ENCODE results near the gene UBE2G2. TPM values are rescaled to one million over a fixed set of nuclear protein-coding genes. Genes with fewer than 3 reads are reported as not detected.

UBE2G2 gene
- total RNA-seq, 1 experiment from 2014 or later = 126 TPM

DNA sequence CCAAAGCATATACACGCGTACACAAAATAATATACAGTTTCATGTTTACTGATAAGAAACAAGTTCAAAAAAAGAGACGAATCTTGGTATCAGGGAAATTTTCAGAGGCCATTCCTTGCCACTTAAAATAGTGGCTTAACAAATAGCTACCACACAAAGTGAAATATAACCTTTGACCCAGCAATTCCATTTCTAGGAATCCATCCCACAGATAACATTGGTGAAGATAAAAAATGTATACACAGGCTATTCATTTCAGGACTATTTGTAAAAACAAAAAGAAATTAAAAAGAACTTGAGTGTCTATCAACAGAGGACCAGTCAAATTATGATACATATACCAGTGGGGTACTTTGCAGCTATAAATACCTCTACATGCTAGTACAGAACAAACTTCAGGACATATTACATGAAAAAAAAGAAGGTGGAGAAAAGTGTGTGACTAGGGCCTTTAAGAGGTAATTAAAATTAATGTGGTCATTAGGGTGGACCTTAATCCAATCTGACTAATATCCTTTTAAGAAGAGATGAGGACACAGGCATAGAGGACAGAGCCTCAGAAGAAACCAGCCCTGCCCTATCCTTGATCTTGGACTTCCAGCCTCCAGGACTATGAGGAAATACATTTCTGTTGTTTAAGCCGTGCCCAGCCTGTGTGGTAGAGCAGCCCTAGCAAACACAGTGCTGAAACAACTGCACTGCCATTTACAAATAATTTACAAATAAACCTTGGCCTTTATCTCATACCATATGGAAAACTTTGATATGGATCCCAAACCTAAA lies 7.8 kb downstream of the UBE2G2 start:
- no peaks in the 10 kb centered on the region for H3K27me3 ChIP-seq (ENCODE audit: low read length)
- H3K79me2 ChIP-seq (ENCODE audit: low read length) = peaks cover 95% of the 10 kb centered on the region
- H3K36me3 ChIP-seq (ENCODE audit: insufficient read depth, low read length) = peaks cover 29% of the 10 kb centered on the region; the same call in 1 of the 2 replicates
- peaks cover 58% of the 10 kb centered on the region for H4K20me1 ChIP-seq (ENCODE audit: insufficient read depth, low read depth, low read length)
- no peak overlapping the region for H3K4me3 ChIP-seq (ENCODE audit: low read length)
- H3K4me1 ChIP-seq (ENCODE audit: low read length) = peaks cover 53% of the 10 kb centered on the region
- DNase-seq = no peak
- H3K9me3 ChIP-seq (ENCODE audit: low read length) = no peaks in the 10 kb centered on the region
- no peaks in the 10 kb centered on the region for H3K9me2 ChIP-seq (replicated peaks; ENCODE audit: insufficient read depth, low read length)
- H3K27ac ChIP-seq (ENCODE audit: low read length) = no peak overlapping the region
- no peak overlapping the region for H3K9ac ChIP-seq (ENCODE audit: low read length)
- peak overlapping the region; percentile 1 for H3K4me2 ChIP-seq (ENCODE audit: low read depth, low read length, poor library complexity, severe bottlenecking)
- no peak overlapping the region for H2AFZ ChIP-seq (ENCODE audit: low read length)

GRCh38 chr21:44792702-44793591 lies 8.7 kb downstream of the UBE2G2 start:
- Histone ChIP-seq H3K9ac (ENCODE audit: low read length) (peak overlapping the region; percentile 30; the same call in 1 of the 2 replicates), H2AFZ (ENCODE audit: low read length) (no peak overlapping the region), H3K4me3 (ENCODE audit: low read length) (no peak overlapping the region), H3K36me3 (ENCODE audit: insufficient read depth, low read length) (peaks cover 23% of the 10 kb centered on the region; the same call in 1 of the 2 replicates), H3K9me3 (ENCODE audit: low read length) (no peaks in the 10 kb centered on the region), H3K4me2 (ENCODE audit: low read depth, low read length, poor library complexity, severe bottlenecking) (peak overlapping the region; percentile 2), H3K27me3 (ENCODE audit: low read length) (no peaks in the 10 kb centered on the region), H3K79me2 (ENCODE audit: low read length) (peaks cover 95% of the 10 kb centered on the region), H4K20me1 (ENCODE audit: insufficient read depth, low read depth, low read length) (peaks cover 60% of the 10 kb centered on the region), H3K4me1 (ENCODE audit: low read length) (peaks cover 53% of the 10 kb centered on the region), H3K9me2 (replicated peaks; ENCODE audit: insufficient read depth, low read length) (no peaks in the 10 kb centered on the region), H3K27ac (ENCODE audit: low read length) (peak overlapping the region; percentile 25)
- peak; percentile 82 for DNase-seq

DNA sequence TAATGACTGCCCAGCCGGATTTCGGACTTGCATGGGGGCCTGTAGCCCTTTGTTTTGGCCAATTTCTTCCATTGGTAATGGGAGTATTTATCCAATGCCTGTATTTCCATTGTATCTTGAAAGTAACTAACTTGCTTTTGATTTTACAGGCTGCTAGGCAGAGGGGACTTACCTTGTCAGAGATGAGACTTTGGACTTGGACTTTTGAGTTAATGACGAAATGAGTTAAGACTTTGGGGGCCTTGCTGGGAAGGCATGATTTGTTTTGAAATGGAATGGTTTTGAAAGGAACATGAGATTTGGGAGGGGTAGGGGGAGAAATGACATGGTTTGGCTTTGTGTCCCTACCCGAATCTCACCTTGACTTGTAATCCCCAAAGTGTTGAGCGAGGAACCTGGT lies 9.6 kb downstream of the UBE2G2 start:
- no peak for DNase-seq
- no peak overlapping the region for H2AFZ ChIP-seq (ENCODE audit: low read length)
- peaks cover 30% of the 10 kb centered on the region; the same call in 1 of the 2 replicates for H3K36me3 ChIP-seq (ENCODE audit: insufficient read depth, low read length)
- peaks cover 58% of the 10 kb centered on the region for H4K20me1 ChIP-seq (ENCODE audit: insufficient read depth, low read depth, low read length)
- H3K9me3 ChIP-seq (ENCODE audit: low read length) = no peaks in the 10 kb centered on the region
- 0 out of 2 replicates have a peak overlapping the region, but pooled peaks have one; percentile 81 for H3K27ac ChIP-seq (ENCODE audit: low read length)
- peaks cover 97% of the 10 kb centered on the region for H3K79me2 ChIP-seq (ENCODE audit: low read length)
- no peaks in the 10 kb centered on the region for H3K27me3 ChIP-seq (ENCODE audit: low read length)
- no peaks in the 10 kb centered on the region for H3K9me2 ChIP-seq (replicated peaks; ENCODE audit: insufficient read depth, low read length)
- no peak overlapping the region for H3K9ac ChIP-seq (ENCODE audit: low read length)
- no peak overlapping the region for H3K4me3 ChIP-seq (ENCODE audit: low read length)
- peaks cover 53% of the 10 kb centered on the region for H3K4me1 ChIP-seq (ENCODE audit: low read length)
- peak overlapping the region; percentile 59 for H3K4me2 ChIP-seq (ENCODE audit: low read depth, low read length, poor library complexity, severe bottlenecking)

DNA sequence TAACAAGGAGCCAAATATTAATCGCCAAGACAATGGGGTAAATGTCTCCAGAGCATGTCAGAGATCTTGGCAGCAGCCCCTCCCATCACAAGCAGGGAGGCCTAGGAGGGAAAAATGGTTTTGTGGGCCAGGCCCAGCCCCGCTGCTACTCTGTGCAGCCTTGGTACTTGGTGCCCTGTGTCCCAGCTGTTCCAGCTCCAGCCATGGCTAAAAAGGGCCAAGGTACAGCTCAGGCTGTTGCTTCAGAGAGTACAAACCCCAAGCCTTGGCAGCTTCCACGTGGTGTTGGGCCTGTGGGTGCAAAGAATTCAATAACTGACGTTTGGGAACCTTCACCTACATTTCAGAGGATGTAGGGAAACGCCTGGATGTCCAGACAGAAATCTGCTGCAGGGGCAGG lies 10.4 kb downstream of the UBE2G2 start:
- H4K20me1 ChIP-seq (ENCODE audit: insufficient read depth, low read depth, low read length) = peaks cover 62% of the 10 kb centered on the region
- H3K36me3 ChIP-seq (ENCODE audit: insufficient read depth, low read length) = peaks cover 24% of the 10 kb centered on the region; the same call in 1 of the 2 replicates
- H2AFZ ChIP-seq (ENCODE audit: low read length) = no peak overlapping the region
- peak overlapping the region; percentile 59 for H3K4me2 ChIP-seq (ENCODE audit: low read depth, low read length, poor library complexity, severe bottlenecking)
- no peaks in the 10 kb centered on the region for H3K9me2 ChIP-seq (replicated peaks; ENCODE audit: insufficient read depth, low read length)
- no peak for DNase-seq
- H3K27me3 ChIP-seq (ENCODE audit: low read length) = no peaks in the 10 kb centered on the region
- no peaks in the 10 kb centered on the region for H3K9me3 ChIP-seq (ENCODE audit: low read length)
- H3K4me3 ChIP-seq (ENCODE audit: low read length) = peak overlapping the region; percentile 28; the same call in 1 of the 2 replicates
- H3K27ac ChIP-seq (ENCODE audit: low read length) = peak overlapping the region; percentile 81
- H3K79me2 ChIP-seq (ENCODE audit: low read length) = peaks cover 97% of the 10 kb centered on the region
- no peak overlapping the region for H3K9ac ChIP-seq (ENCODE audit: low read length)
- H3K4me1 ChIP-seq (ENCODE audit: low read length) = peaks cover 53% of the 10 kb centered on the region

GRCh38 chr21:44790368-44790767 lies 11.3 kb downstream of the UBE2G2 start:
- peaks cover 63% of the 10 kb centered on the region for H4K20me1 ChIP-seq (ENCODE audit: insufficient read depth, low read depth, low read length)
- no peaks in the 10 kb centered on the region for H3K9me2 ChIP-seq (replicated peaks; ENCODE audit: insufficient read depth, low read length)
- H3K9me3 ChIP-seq (ENCODE audit: low read length) = no peaks in the 10 kb centered on the region
- no peak overlapping the region for H2AFZ ChIP-seq (ENCODE audit: low read length)
- DNase-seq = peak; percentile 72
- peaks cover 25% of the 10 kb centered on the region for H3K36me3 ChIP-seq (ENCODE audit: insufficient read depth, low read length)
- peaks cover 51% of the 10 kb centered on the region for H3K4me1 ChIP-seq (ENCODE audit: low read length)
- no peaks in the 10 kb centered on the region for H3K27me3 ChIP-seq (ENCODE audit: low read length)
- peak overlapping the region; percentile 28 for H3K4me3 ChIP-seq (ENCODE audit: low read length)
- peak overlapping the region; percentile 59 for H3K4me2 ChIP-seq (ENCODE audit: low read depth, low read length, poor library complexity, severe bottlenecking)
- H3K79me2 ChIP-seq (ENCODE audit: low read length) = peaks cover 97% of the 10 kb centered on the region
- H3K27ac ChIP-seq (ENCODE audit: low read length) = peak overlapping the region; percentile 81
- H3K9ac ChIP-seq (ENCODE audit: low read length) = peak overlapping the region; percentile 17; the same call in 1 of the 2 replicates

DNA sequence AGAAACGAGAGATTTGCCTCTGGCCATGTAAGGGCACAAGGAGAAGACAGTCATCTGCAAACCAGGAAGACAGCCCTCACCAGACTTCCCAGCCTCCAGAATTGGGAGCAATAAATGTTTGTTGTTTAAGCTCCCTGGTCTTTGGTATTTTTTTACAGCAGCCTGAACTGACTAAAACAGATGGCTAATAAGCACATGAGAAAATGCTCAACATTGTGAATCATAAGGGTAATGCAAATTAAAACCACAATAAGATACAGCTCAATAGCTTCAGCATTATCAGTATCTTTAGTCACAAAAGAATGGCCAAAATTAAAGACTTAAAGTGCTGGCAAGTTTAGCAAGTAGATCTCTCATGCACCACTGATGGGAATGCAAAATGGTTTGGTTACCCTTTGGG lies 11.7 kb downstream of the UBE2G2 start:
- Histone ChIP-seq H2AFZ (ENCODE audit: low read length) (no peak overlapping the region), H3K27me3 (ENCODE audit: low read length) (no peaks in the 10 kb centered on the region), H3K4me3 (ENCODE audit: low read length) (peak overlapping the region; percentile 28), H3K9me3 (ENCODE audit: low read length) (no peaks in the 10 kb centered on the region), H3K27ac (ENCODE audit: low read length) (peak overlapping the region; percentile 81), H3K9me2 (replicated peaks; ENCODE audit: insufficient read depth, low read length) (no peaks in the 10 kb centered on the region), H3K79me2 (ENCODE audit: low read length) (peaks cover 99% of the 10 kb centered on the region), H3K4me1 (ENCODE audit: low read length) (peaks cover 51% of the 10 kb centered on the region), H3K4me2 (ENCODE audit: low read depth, low read length, poor library complexity, severe bottlenecking) (peak overlapping the region; percentile 59), H3K9ac (ENCODE audit: low read length) (no peak overlapping the region), H3K36me3 (ENCODE audit: insufficient read depth, low read length) (peaks cover 30% of the 10 kb centered on the region), H4K20me1 (ENCODE audit: insufficient read depth, low read depth, low read length) (peaks cover 68% of the 10 kb centered on the region)
- peak; percentile 59 for DNase-seq

GRCh38 chr21:44785620-44786335 lies 15.8 kb downstream of the UBE2G2 start:
- Histone ChIP-seq H4K20me1 (ENCODE audit: insufficient read depth, low read depth, low read length) (peaks cover 65% of the 10 kb centered on the region), H3K27ac (ENCODE audit: low read length) (no peak overlapping the region), H3K4me1 (ENCODE audit: low read length) (peaks cover 16% of the 10 kb centered on the region), H3K36me3 (ENCODE audit: insufficient read depth, low read length) (peaks cover 28% of the 10 kb centered on the region), H3K27me3 (ENCODE audit: low read length) (no peaks in the 10 kb centered on the region), H3K4me2 (ENCODE audit: low read depth, low read length, poor library complexity, severe bottlenecking) (no peak overlapping the region), H3K9ac (ENCODE audit: low read length) (no peak overlapping the region), H3K9me3 (ENCODE audit: low read length) (no peaks in the 10 kb centered on the region), H3K4me3 (ENCODE audit: low read length) (no peak overlapping the region), H3K9me2 (replicated peaks; ENCODE audit: insufficient read depth, low read length) (no peaks in the 10 kb centered on the region), H3K79me2 (ENCODE audit: low read length) (peaks cover 98% of the 10 kb centered on the region), H2AFZ (ENCODE audit: low read length) (no peak overlapping the region)
- DNase-seq = no peak
